SK-N-MC (cell line): ENCODE measurements around the gene FRAT1.

Experiments
- DNase-seq: peaks from one replicate; pipeline ENCODE4 v3.0.0-alpha.2; 2011; ENCODE audit warnings: low read depth, low spot score
- H3K27ac ChIP-seq: fragments of 200-600 bp; sonication (generic); 2 replicates; pipeline ENCODE4 v1.5.1; 2016; ENCODE audit warnings: mixed run types
- H3K36me3 ChIP-seq: fragments of 200-600 bp; sonication (generic); 2 replicates; pipeline ENCODE4 v1.6.1; 2017; ENCODE audit warnings: antibody characterized with exemption, low read length, mixed read lengths; ENCODE audit not compliant: insufficient read depth
- H3K4me3 ChIP-seq: fragments of 200-600 bp; sonication (generic); 2 replicates; pipeline ENCODE4 v1.5.1; 2016
- H3K9ac ChIP-seq: fragments of 200-600 bp; sonication (generic); 2 replicates; pipeline ENCODE4 v1.8.0; 2017; ENCODE audit warnings: mixed run types, mixed read lengths; ENCODE audit not compliant: insufficient read length
- H3K9me3 ChIP-seq: fragments of 200-600 bp; sonication (generic); 2 replicates; pipeline ENCODE4 v1.6.1; 2017; ENCODE audit warnings: low read depth, mild to moderate bottlenecking, antibody characterized with exemption, low read length, moderate library complexity, mixed read lengths
- EZH2 ChIP-seq: fragments of 200-600 bp; sonication (generic); IDR thresholded peaks from one replicate; pipeline ENCODE4 v1.6.1; 2017; ENCODE audit warnings: antibody characterized with exemption
- FOXP2 ChIP-seq: optimal IDR thresholded peaks from 2 replicates; pipeline ENCODE3; 2011; ENCODE audit warnings: mild to moderate bottlenecking, moderate library complexity; ENCODE audit not compliant: insufficient read depth; ENCODE audit errors: extremely low read length, control extremely low read depth
- POLR2AphosphoS5 ChIP-seq: IDR thresholded peaks from 2 replicates; pipeline ENCODE4 v1.6.1; 2012; ENCODE audit warnings: mild to moderate bottlenecking, low read depth, low read length, borderline replicate concordance

The FRAT1 gene

GRCh38 chr10:97307866-97308780, 10.9 kb upstream of the FRAT1 start:
- no peaks in the 10 kb centered on the region for H3K36me3 ChIP-seq
- H3K9ac ChIP-seq = no peak overlapping the region
- no peak overlapping the region for H3K4me3 ChIP-seq
- H3K9me3 ChIP-seq = no peaks in the 10 kb centered on the region
- DNase-seq = no peak
- H3K27ac ChIP-seq = no peak overlapping the region
- TF ChIP-seq EZH2 = no peak
- TF ChIP-seq POLR2AphosphoS5 = no peak
- no peak for TF ChIP-seq FOXP2

- no peak overlapping the region for H3K9ac ChIP-seq
- H3K27ac ChIP-seq = no peak overlapping the region
- H3K9me3 ChIP-seq = no peaks in the 10 kb centered on the region
- TF ChIP-seq FOXP2 = no peak
- TF ChIP-seq EZH2 = no peak
- TF ChIP-seq POLR2AphosphoS5 = no peak
- H3K4me3 ChIP-seq = no peak overlapping the region
- H3K36me3 ChIP-seq = no peaks in the 10 kb centered on the region
- no peak for DNase-seq
Measured at GRCh38 chr10:97311111-97311626, 7.9 kb upstream of the FRAT1 start.

DNA sequence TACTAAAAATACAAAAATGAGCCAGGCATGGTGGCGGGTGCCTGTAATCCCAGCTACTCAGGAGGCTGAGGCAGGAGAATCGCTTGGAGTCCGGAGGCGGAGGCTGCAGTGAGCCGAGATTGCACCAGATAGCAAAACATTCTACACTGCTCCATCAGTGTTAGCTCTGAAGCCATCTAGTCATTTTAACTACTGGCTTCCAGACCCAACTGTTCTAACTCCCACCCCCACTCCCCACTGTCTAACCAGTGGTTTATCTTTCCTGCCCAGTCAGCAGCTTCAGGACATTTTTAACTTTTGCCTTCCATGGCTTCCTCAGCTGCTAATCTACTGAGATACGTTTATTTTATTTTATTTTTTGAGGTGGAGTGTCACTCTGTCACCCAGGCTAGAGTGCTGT, 6.2 kb upstream of the FRAT1 start:
- H3K9me3 ChIP-seq = no peaks in the 10 kb centered on the region
- no peak overlapping the region for H3K9ac ChIP-seq
- no peaks in the 10 kb centered on the region for H3K36me3 ChIP-seq
- no peak for TF ChIP-seq EZH2
- no peak for DNase-seq
- H3K27ac ChIP-seq = no peak overlapping the region
- H3K4me3 ChIP-seq = no peak overlapping the region

- no peak for TF ChIP-seq EZH2
- TF ChIP-seq FOXP2 = no peak
- no peak for TF ChIP-seq POLR2AphosphoS5
- no peak for DNase-seq
Measured at GRCh38 chr10:97314671-97315070, 4.4 kb upstream of the FRAT1 start.

DNA sequence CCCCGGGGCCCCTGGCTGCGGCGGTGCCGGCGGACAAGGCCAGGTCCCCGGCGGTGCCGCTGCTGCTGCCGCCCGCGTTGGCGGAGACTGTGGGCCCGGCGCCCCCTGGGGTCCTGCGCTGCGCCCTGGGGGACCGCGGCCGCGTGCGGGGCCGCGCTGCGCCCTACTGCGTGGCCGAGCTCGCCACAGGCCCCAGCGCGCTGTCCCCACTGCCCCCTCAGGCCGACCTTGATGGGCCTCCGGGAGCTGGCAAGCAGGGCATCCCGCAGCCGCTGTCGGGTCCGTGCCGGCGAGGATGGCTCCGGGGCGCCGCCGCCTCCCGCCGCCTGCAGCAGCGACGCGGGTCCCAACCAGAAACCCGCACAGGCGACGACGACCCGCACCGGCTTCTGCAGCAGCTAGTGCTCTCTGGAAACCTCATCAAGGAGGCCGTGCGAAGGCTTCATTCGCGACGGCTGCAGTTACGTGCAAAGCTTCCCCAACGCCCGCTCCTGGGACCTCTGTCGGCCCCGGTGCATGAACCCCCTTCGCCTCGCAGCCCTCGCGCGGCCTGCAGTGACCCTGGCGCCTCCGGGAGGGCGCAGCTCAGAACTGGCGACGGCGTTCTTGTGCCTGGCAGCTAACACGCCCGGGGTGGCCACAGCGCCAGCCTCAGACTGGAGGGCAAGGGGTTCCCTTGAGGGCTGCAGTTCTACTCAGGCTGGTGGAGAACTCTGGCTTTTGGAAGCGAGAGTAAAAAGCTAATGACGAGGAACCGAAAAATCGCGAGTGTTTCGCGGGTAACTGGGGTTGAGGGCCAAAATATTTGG, 804 bp downstream of the FRAT1 start:
- Histone ChIP-seq H3K27ac (no peak overlapping the region), H3K4me3 (peak overlapping the region; percentile 81; the same call in 1 of the 2 replicates)
- DNase-seq = no peak

More at GRCh38 chr10:97314671-97315070, 4.4 kb upstream of the FRAT1 start:
- Histone ChIP-seq H3K27ac (no peak overlapping the region), H3K9me3 (no peaks in the 10 kb centered on the region), H3K36me3 (no peaks in the 10 kb centered on the region), H3K9ac (no peak overlapping the region), H3K4me3 (no peak overlapping the region)

GRCh38 chr10:97320480-97321031, 1.5 kb downstream of the FRAT1 start:
- H3K9ac ChIP-seq = no peak overlapping the region
- H3K36me3 ChIP-seq = no peaks in the 10 kb centered on the region
- H3K9me3 ChIP-seq = no peaks in the 10 kb centered on the region
- H3K4me3 ChIP-seq = no peak overlapping the region
- TF ChIP-seq FOXP2 = no peak
- TF ChIP-seq POLR2AphosphoS5 = no peak
- TF ChIP-seq EZH2 = no peak
- no peak for DNase-seq
- no peak overlapping the region for H3K27ac ChIP-seq

More for the DNA sequence above, 804 bp downstream of the FRAT1 start:
- TF ChIP-seq EZH2 (no peak), POLR2AphosphoS5 (no peak), FOXP2 (no peak)
- H3K36me3 ChIP-seq = no peaks in the 10 kb centered on the region
- H3K9me3 ChIP-seq = no peaks in the 10 kb centered on the region
- H3K9ac ChIP-seq = no peak overlapping the region

- Histone ChIP-seq H3K27ac (no peak overlapping the region), H3K9ac (no peak overlapping the region), H3K9me3 (no peaks in the 10 kb centered on the region), H3K4me3 (no peak overlapping the region), H3K36me3 (no peaks in the 10 kb centered on the region)
- no peak for DNase-seq
- no peak for TF ChIP-seq EZH2
- no peak for TF ChIP-seq POLR2AphosphoS5
- TF ChIP-seq FOXP2 = no peak
Measured at GRCh38 chr10:97321032-97321803, 2.1 kb downstream of the FRAT1 start.
